DOHH2 (cell line): ENCODE results near the gene SLC1A3.

Source experiments
- CTCF ChIP-seq: fragments of 200-600 bp; sonication (generic); IDR thresholded peaks from one replicate; pipeline ENCODE4 v1.5.1; 2014; ENCODE audit warnings: antibody characterized with exemption, mild to moderate bottlenecking, low read depth, low read length; ENCODE audit not compliant: poor library complexity, severe bottlenecking
- EZH2phosphoT487 ChIP-seq: fragments of 200-600 bp; sonication (generic); IDR thresholded peaks from 2 replicates; pipeline ENCODE4 v1.6.1; 2017; ENCODE audit warnings: borderline replicate concordance, mild to moderate bottlenecking, antibody characterized with exemption, low read length, moderate library complexity, mixed read lengths

- no peak for TF ChIP-seq EZH2phosphoT487
- no peak for TF ChIP-seq CTCF
These were observed 107.1 kb downstream of the SLC1A3 start for GRCh38 chr5:36713541-36713940.
